Astrocyte (in vitro differentiated cells and primary cell): ENCODE data around the gene ZNF549.
"Not testable (repeated sequence)": the region's sequence is repeated elsewhere in the genome, so short reads cannot be mapped to it uniquely, and the experiment has no call there.

Source experiments
- CTCF ChIP-seq: IDR thresholded peaks from 2 replicates; pipeline ENCODE4 v1.5.1; 2011; ENCODE audit warnings: low read depth, mild to moderate bottlenecking, inconsistent platforms, low read length, moderate library complexity; ENCODE audit not compliant: insufficient read depth
- EZH2 ChIP-seq: IDR thresholded peaks from 2 replicates; pipeline ENCODE4 v1.6.1; 2012; ENCODE audit warnings: mild to moderate bottlenecking, low read length, inconsistent platforms; ENCODE audit not compliant: insufficient read depth

GRCh38 chr19:57499680-57500395 is 27.3 kb upstream of the ZNF549 start, which contains the start of gene ZNF773:
- not testable (repeated sequence) for TF ChIP-seq CTCF, EZH2
